GM23338 (cell line): ENCODE measurements around the gene ZNF536.

ENCODE experiments used
- CREB1 ChIP-seq: fragments of 250-450 bp; sonication (Bioruptor Pico); IDR thresholded peaks from 2 replicates; pipeline ENCODE4 v1.5.0; 2020; ENCODE audit warnings: low read depth, mild to moderate bottlenecking, moderate library complexity
- ETS1 ChIP-seq: IDR thresholded peaks from 2 replicates; pipeline ENCODE4 v1.6.1; 2016; ENCODE audit warnings: antibody characterized with exemption
- EZH2 ChIP-seq: fragments of 200-600 bp; sonication (generic); IDR thresholded peaks from one replicate; pipeline ENCODE4 v1.8.0; 2017; ENCODE audit warnings: antibody characterized with exemption, mild to moderate bottlenecking, low read depth; ENCODE audit not compliant: unreplicated experiment
- EZH2phosphoT487 ChIP-seq: fragments of 200-600 bp; sonication (generic); IDR thresholded peaks from one replicate; pipeline ENCODE4 v1.8.1; 2018; ENCODE audit warnings: antibody characterized with exemption; ENCODE audit not compliant: unreplicated experiment
- JUNB ChIP-seq: IDR thresholded peaks from one replicate; pipeline ENCODE4 v1.6.1; 2016; ENCODE audit warnings: antibody characterized with exemption; ENCODE audit not compliant: unreplicated experiment
- NANOG ChIP-seq: IDR thresholded peaks from 2 replicates; pipeline ENCODE4 v1.6.1; 2016; ENCODE audit warnings: antibody characterized with exemption, borderline replicate concordance
- POLR2AphosphoS5 ChIP-seq: IDR thresholded peaks from 2 replicates; pipeline ENCODE4 v1.6.1; 2016; ENCODE audit warnings: antibody characterized with exemption, low read depth
- REST ChIP-seq: IDR thresholded peaks from one replicate; pipeline ENCODE4 v1.6.1; 2018; ENCODE audit warnings: antibody characterized with exemption; ENCODE audit not compliant: unreplicated experiment
- ZNF114 ChIP-seq: fragments of 250-450 bp; sonication (Bioruptor Pico); IDR thresholded peaks from 2 replicates; pipeline ENCODE4 v1.5.0; 2020; ENCODE audit warnings: mild to moderate bottlenecking, moderate library complexity
- ZNF331 ChIP-seq: fragments of 250-450 bp; sonication (Bioruptor Pico); IDR thresholded peaks from 2 replicates; pipeline ENCODE4 v1.5.0; 2020; ENCODE audit warnings: low read depth, mild to moderate bottlenecking, moderate library complexity
- ZNF462 ChIP-seq: fragments of 250-450 bp; sonication (Bioruptor Pico); IDR thresholded peaks from 2 replicates; pipeline ENCODE4 v1.5.0; 2020; ENCODE audit warnings: mild to moderate bottlenecking, moderate library complexity
- TF ChIP-seq, protein P1 (sequence below), 2 experiments: fragments of 200-600 bp in 1 of 2; sonication (generic) in 1 of 2; conservative IDR thresholded peaks; 2 replicates each; pipeline versions ENCODE4 v1.5.1 to v1.6.1; 2016 to 2017; ENCODE audit warnings: antibody characterized with exemption in 2 of 2, low read depth in 2 of 2, mild to moderate bottlenecking in 2 of 2, moderate library complexity in 1 of 2

- TF ChIP-seq EZH2 (no peak), JUNB (no peak), EZH2phosphoT487 (no peak), REST (no peak), ETS1 (no peak), POLR2AphosphoS5 (no peak), ZNF462 (no peak), ZNF114 (no peak), NANOG (no peak), ZNF331 (CRISPR knock-in tag) (no peak), CREB1 (CRISPR knock-in tag) (no peak)
- TF ChIP-seq, protein P1, sequence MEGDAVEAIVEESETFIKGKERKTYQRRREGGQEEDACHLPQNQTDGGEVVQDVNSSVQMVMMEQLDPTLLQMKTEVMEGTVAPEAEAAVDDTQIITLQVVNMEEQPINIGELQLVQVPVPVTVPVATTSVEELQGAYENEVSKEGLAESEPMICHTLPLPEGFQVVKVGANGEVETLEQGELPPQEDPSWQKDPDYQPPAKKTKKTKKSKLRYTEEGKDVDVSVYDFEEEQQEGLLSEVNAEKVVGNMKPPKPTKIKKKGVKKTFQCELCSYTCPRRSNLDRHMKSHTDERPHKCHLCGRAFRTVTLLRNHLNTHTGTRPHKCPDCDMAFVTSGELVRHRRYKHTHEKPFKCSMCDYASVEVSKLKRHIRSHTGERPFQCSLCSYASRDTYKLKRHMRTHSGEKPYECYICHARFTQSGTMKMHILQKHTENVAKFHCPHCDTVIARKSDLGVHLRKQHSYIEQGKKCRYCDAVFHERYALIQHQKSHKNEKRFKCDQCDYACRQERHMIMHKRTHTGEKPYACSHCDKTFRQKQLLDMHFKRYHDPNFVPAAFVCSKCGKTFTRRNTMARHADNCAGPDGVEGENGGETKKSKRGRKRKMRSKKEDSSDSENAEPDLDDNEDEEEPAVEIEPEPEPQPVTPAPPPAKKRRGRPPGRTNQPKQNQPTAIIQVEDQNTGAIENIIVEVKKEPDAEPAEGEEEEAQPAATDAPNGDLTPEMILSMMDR (conservative IDR thresholded peaks at IDR 0.05; ENCODE audit: low read depth in 2 of 2), result no peak
Observed at GRCh38 chr19:30552593-30552992, 180.4 kb downstream of the ZNF536 start.
